Endothelial cell of umbilical vein (primary cell): ENCODE measurements around the gene PID1. TPM values are rescaled to one million over a fixed set of nuclear protein-coding genes. Genes with fewer than 3 reads are reported as not detected.

Source experiments
- BruUV-seq: library from RNA; stranded (reverse); fragments of 400-500 nt; replicated peaks from 2 replicates; lab custom pipeline; 2021; lab: Mats Ljungman, UMichigan
- CTCF ChIA-PET: fragments of 300-600, 350-600 bp; sonication (Branson Sonifier 250); formaldehyde crosslinking; loops from one replicate; lab custom pipeline; 2021; ENCODE audit warnings: antibody characterized with exemption, inconsistent platforms; lab: Charles Lee
- POLR2A ChIA-PET: fragments of 300-600, 350-600 bp; sonication (Branson Sonifier 250); formaldehyde crosslinking; loops from one replicate; lab custom pipeline; 2021; ENCODE audit warnings: antibody characterized with exemption, inconsistent platforms; lab: Charles Lee
- DNase-seq: peaks from one replicate; pipeline ENCODE4 v3.0.0-alpha.2; 2011; ENCODE audit warnings: low read depth, low spot score
- FAIRE-seq: peaks from 2 replicates; lab custom pipeline; 2011; peaks lifted over from hg19 to GRCh38; lab: Jason Lieb, UNC
- H2AFZ ChIP-seq: 2 replicates; pipeline ENCODE4 v1.6.0; 2012; ENCODE audit warnings: low read depth, low read length, control low read depth, inconsistent platforms
- H3K27ac ChIP-seq: 2 replicates; pipeline ENCODE4 v1.5.1; 2011; ENCODE audit warnings: low read depth, mild to moderate bottlenecking, control low read depth, low read length, moderate library complexity; ENCODE audit not compliant: insufficient read depth
- H3K27me3 ChIP-seq, 2 experiments: 2 replicates each; pipeline versions ENCODE4 v1.6.0 to v1.6.1; 2011; ENCODE audit warnings: low read length in 2 of 2, mixed read lengths in 1 of 2; ENCODE audit not compliant: control insufficient read depth in 2 of 2, insufficient read depth in 2 of 2
- H3K36me3 ChIP-seq, 2 experiments: 2 replicates in 1 of 2; 3 replicates in 1 of 2; pipeline ENCODE4 v1.5.1; 2011; ENCODE audit warnings: low read length in 2 of 2, mild to moderate bottlenecking in 1 of 2, moderate library complexity in 1 of 2; ENCODE audit not compliant: control insufficient read depth in 2 of 2, insufficient read depth in 2 of 2; ENCODE audit errors: extremely low read depth in 1 of 2
- H3K4me1 ChIP-seq: 3 replicates; pipeline ENCODE4 v1.5.1; 2011; ENCODE audit warnings: mild to moderate bottlenecking, low read length; ENCODE audit not compliant: control insufficient read depth, insufficient read depth; ENCODE audit errors: extremely low read depth
- H3K4me2 ChIP-seq: 2 replicates; pipeline ENCODE4 v1.6.1; 2011; ENCODE audit warnings: low read length, control low read depth, mixed read lengths; ENCODE audit not compliant: insufficient read depth
- H3K4me3 ChIP-seq, 3 experiments: fragments of 200-600 bp in 1 of 3; sonication (generic), shearing (Covaris generic) in 1 of 3; replicated peaks in 1 of 3; 2 replicates each; pipeline ENCODE4 v1.5.1; 2011 to 2016; ENCODE audit warnings: control low read depth in 3 of 3, low read length in 3 of 3, mild to moderate bottlenecking in 2 of 3, inconsistent platforms in 1 of 3, low read depth in 1 of 3, moderate library complexity in 1 of 3; ENCODE audit not compliant: insufficient read depth in 1 of 3
- H3K79me2 ChIP-seq: 2 replicates; pipeline ENCODE4 v1.6.0; 2012; ENCODE audit warnings: low read length, inconsistent platforms; ENCODE audit not compliant: control insufficient read depth, insufficient read depth
- H3K9ac ChIP-seq: replicated peaks from 2 replicates; pipeline ENCODE3; 2011; ENCODE audit warnings: low read length, control low read depth; ENCODE audit not compliant: insufficient read depth; ENCODE audit errors: extremely low read depth
- H3K9me1 ChIP-seq: replicated peaks from 3 replicates; pipeline ENCODE4 v1.6.0; 2011; ENCODE audit warnings: mild to moderate bottlenecking, low read length; ENCODE audit not compliant: control insufficient read depth, insufficient read depth; ENCODE audit errors: extremely low read depth
- H3K9me3 ChIP-seq: replicated peaks from 2 replicates; pipeline ENCODE4 v1.5.1; 2012; ENCODE audit warnings: low read length, inconsistent platforms; ENCODE audit not compliant: control insufficient read depth, insufficient read depth
- H4K20me1 ChIP-seq: replicated peaks from 2 replicates; pipeline ENCODE3; 2011; ENCODE audit warnings: mild to moderate bottlenecking, low read length; ENCODE audit not compliant: control insufficient read depth, insufficient read depth; ENCODE audit errors: extremely low read depth
- CTCF ChIP-seq, 2 donors: IDR thresholded peaks; 1 replicate in 1 of 2; 2 replicates in 1 of 2; pipeline ENCODE4 v1.5.1; 2011; ENCODE audit warnings: low read length in 2 of 2, mild to moderate bottlenecking in 2 of 2, moderate library complexity in 2 of 2, control low read depth in 1 of 2, inconsistent platforms in 1 of 2, low read depth in 1 of 2; ENCODE audit not compliant: insufficient read depth in 1 of 2; ENCODE audit errors: extremely low read depth in 1 of 2
- EZH2 ChIP-seq: IDR thresholded peaks from 2 replicates; pipeline ENCODE4 v1.6.1; 2012; ENCODE audit warnings: borderline replicate concordance, low read depth, mild to moderate bottlenecking, moderate library complexity, low read length, inconsistent platforms; ENCODE audit not compliant: severe bottlenecking
- FOS ChIP-seq: IDR thresholded peaks from 2 replicates; pipeline ENCODE4 v1.6.1; 2011; ENCODE audit warnings: mild to moderate bottlenecking, low read length, moderate library complexity, borderline replicate concordance; ENCODE audit not compliant: insufficient read depth
- GATA2 ChIP-seq: IDR thresholded peaks from 2 replicates; pipeline ENCODE4 v1.7.0; 2011; ENCODE audit warnings: low read depth, mild to moderate bottlenecking, moderate library complexity, mixed read lengths, low read length; ENCODE audit not compliant: insufficient read length, insufficient read depth
- MYC ChIP-seq: IDR thresholded peaks from one replicate; pipeline ENCODE4 v1.6.1; 2011; ENCODE audit warnings: mild to moderate bottlenecking, low read depth, low read length
- POLR2AphosphoS5 ChIP-seq: IDR thresholded peaks from 2 replicates; pipeline ENCODE4 v1.6.1; 2012; ENCODE audit warnings: low read depth, mild to moderate bottlenecking, control low read depth, low read length, moderate library complexity; ENCODE audit not compliant: insufficient read depth
- dilution Hi-C: fragments of 300-500 bp; cut with MboI; formaldehyde crosslinking; loops from one replicate; pipeline ENCODE4 v1.15.0; 2019; ENCODE audit warnings: low sequenced_read_pairs; ENCODE audit not compliant: extremely low pct_ligation_motif_present
- intact Hi-C: fragments of 100-400 bp; cut with micrococcal nuclease; formaldehyde crosslinking; loops from one replicate; pipeline ENCODE4 v1.10.0; 2022
- polyA plus RNA-seq, 4 experiments: library from polyadenylated mRNA; depleted of rRNA in 3 of 4; stranded (reverse) in 3 of 4; unstranded in 1 of 4; fragments of >200 nt; gene quantifications; 2 replicates each; pipeline versions ENCODE4 v1.2.1 to v1.2.3, GENCODE V29; 2011 to 2012; ENCODE audit warnings: missing spikeins in 1 of 4
- total RNA-seq: library from RNA; stranded (reverse); gene quantifications from 2 replicates; pipeline ENCODE4 v1.2.3, GENCODE V29; 2021
- TF ChIP-seq, protein P1 (sequence below): IDR thresholded peaks from 2 replicates; pipeline ENCODE4 v1.6.1; 2011; ENCODE audit not compliant: insufficient read depth, insufficient read length

PID1 gene
- total and polyA plus RNA-seq, 2 donors (not counting 3 experiments of a cell fraction or from before 2014, with no cell fraction given): not detected

DNA sequence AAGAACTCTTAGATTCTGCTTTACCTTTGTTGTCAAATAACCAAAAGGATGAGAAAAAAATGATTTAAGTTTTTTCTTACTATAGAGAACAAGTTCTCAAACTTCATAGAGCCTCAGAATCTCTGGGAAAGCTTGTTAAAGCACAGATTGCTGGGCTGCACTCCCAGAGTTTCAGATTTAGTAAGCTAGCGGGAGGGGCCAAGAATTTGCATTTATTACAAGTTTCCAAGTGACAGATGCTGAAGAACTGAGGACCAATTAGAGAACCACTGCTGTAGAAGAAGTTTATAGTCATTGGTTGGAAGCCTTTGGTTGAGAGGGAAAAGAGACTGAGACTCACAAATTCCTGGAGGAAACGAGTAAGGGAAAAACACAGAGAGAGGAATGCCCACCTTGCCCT is 32.1 kb downstream of the PID1 start:
- dilution Hi-C loops (no loop called here), intact Hi-C loops (no loop called here)
- ChIA-PET POLR2A (no interaction called here), CTCF (no interaction called here)
- FAIRE-seq (no peak), DNase-seq (no peak)
- TF ChIP-seq GATA2 (no peak), MYC (no peak), EZH2 (no peak), POLR2AphosphoS5 (no peak), FOS (no peak)
- H3K27ac ChIP-seq: no peak overlapping the region
- H3K4me3 ChIP-seq: no peak overlapping the region
- no peak overlapping the region for H3K4me2 ChIP-seq
- H3K4me1 ChIP-seq: no peaks in the 10 kb centered on the region
- H3K27me3 ChIP-seq: no peaks in the 10 kb centered on the region
- peaks cover 2% of the 10 kb centered on the region for H3K9me3 ChIP-seq
- no peaks in the 10 kb centered on the region for H3K79me2 ChIP-seq
- BruUV-seq: no TSS peak
- no peak overlapping the region for H3K9ac ChIP-seq
- H3K36me3 ChIP-seq: no peaks in the 10 kb centered on the region
- no peaks in the 10 kb centered on the region for H4K20me1 ChIP-seq
- no peak overlapping the region for H2AFZ ChIP-seq
- no peaks in the 10 kb centered on the region for H3K9me1 ChIP-seq

GRCh38 chr2:229237270-229237669 is 33.8 kb downstream of the PID1 start:
- peaks cover 2% of the 10 kb centered on the region for H3K9me3 ChIP-seq
- H3K9me1 ChIP-seq: no peaks in the 10 kb centered on the region
- no peaks in the 10 kb centered on the region for H3K36me3 ChIP-seq
- H3K79me2 ChIP-seq: no peaks in the 10 kb centered on the region
- no TSS peak for BruUV-seq
- dilution Hi-C loops (no loop called here), intact Hi-C loops (no loop called here)
- no peaks in the 10 kb centered on the region for H3K27me3 ChIP-seq
- CTCF ChIA-PET: no interaction called here
- H3K4me3 ChIP-seq: no peak overlapping the region
- FAIRE-seq (no peak), DNase-seq (no peak)
- no peak overlapping the region for H3K4me2 ChIP-seq
- no peaks in the 10 kb centered on the region for H3K4me1 ChIP-seq
- H2AFZ ChIP-seq: no peak overlapping the region
- no peak overlapping the region for H3K27ac ChIP-seq
- H3K9ac ChIP-seq: no peak overlapping the region
- no peaks in the 10 kb centered on the region for H4K20me1 ChIP-seq
- POLR2A ChIA-PET: no interaction called here
- TF ChIP-seq MYC (no peak), POLR2AphosphoS5 (no peak), CTCF (IDR thresholded peaks at IDR 0.05; ENCODE audit: extremely low read depth in 1 of 2, insufficient read depth in 1 of 2, low read depth in 1 of 2, low read length in 2 of 2) (no peak), EZH2 (no peak)
- TF ChIP-seq, protein P1, sequence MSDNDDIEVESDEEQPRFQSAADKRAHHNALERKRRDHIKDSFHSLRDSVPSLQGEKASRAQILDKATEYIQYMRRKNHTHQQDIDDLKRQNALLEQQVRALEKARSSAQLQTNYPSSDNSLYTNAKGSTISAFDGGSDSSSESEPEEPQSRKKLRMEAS: no peak
